H1 (cell line): ENCODE measurements around the gene PRSS50. TPM values are rescaled to one million over a fixed set of nuclear protein-coding genes. Genes with fewer than 3 reads are reported as not detected.
A peak's percentile ranks its signal among the peaks of the same experiment; 100 is the strongest.

Source experiments
- CTCF ChIA-PET: fragments of 300-600 bp; sonication (Branson Sonifier 250); formaldehyde crosslinking; loops from one replicate; lab custom pipeline; 2021; ENCODE audit not compliant: partially characterized antibody; lab: Charles Lee
- POLR2A ChIA-PET: fragments of 300-600 bp; sonication (Branson Sonifier 250); formaldehyde crosslinking; loops from one replicate; lab custom pipeline; 2021; ENCODE audit warnings: inconsistent platforms; ENCODE audit not compliant: partially characterized antibody; lab: Charles Lee
- DNase-seq, 2 experiments: peaks; one replicate each; pipeline versions ENCODE4 v3.0.0 to v3.0.0-alpha.2; 2010 to 2022; ENCODE audit warnings: low spot score in 2 of 2, low read depth in 1 of 2, mixed read lengths in 1 of 2
- FAIRE-seq: peaks from 2 replicates; lab custom pipeline; 2011; peaks lifted over from hg19 to GRCh38; lab: Jason Lieb, UNC
- H2AFZ ChIP-seq: 2 replicates; pipeline ENCODE4 v1.8.1; 2012; ENCODE audit warnings: low read length, inconsistent platforms
- H2AK5ac ChIP-seq: 2 replicates; pipeline ENCODE4 v1.6.1; 2013; ENCODE audit warnings: low read depth, low read length
- H2BK120ac ChIP-seq: replicated peaks from 2 replicates; pipeline ENCODE3; 2013; ENCODE audit warnings: low read depth, low read length, inconsistent platforms
- H2BK12ac ChIP-seq: 2 replicates; pipeline ENCODE4 v1.6.1; 2013; ENCODE audit warnings: low read depth, low read length
- H2BK15ac ChIP-seq: 2 replicates; pipeline ENCODE4 v1.6.1; 2013; ENCODE audit warnings: low read length
- H2BK20ac ChIP-seq: 2 replicates; pipeline ENCODE4 v1.6.1; 2013; ENCODE audit warnings: low read length
- H2BK5ac ChIP-seq: 2 replicates; pipeline ENCODE4 v1.6.1; 2013; ENCODE audit warnings: low read depth, low read length
- H3K14ac ChIP-seq: 2 replicates; pipeline ENCODE4 v1.6.1; 2013; ENCODE audit warnings: inconsistent platforms; ENCODE audit not compliant: insufficient read length
- H3K18ac ChIP-seq: 2 replicates; pipeline ENCODE4 v1.6.1; 2013; ENCODE audit warnings: low read length; ENCODE audit errors: extremely low read depth
- H3K23ac ChIP-seq: 2 replicates; pipeline ENCODE4 v1.6.1; 2013; ENCODE audit warnings: inconsistent platforms; ENCODE audit not compliant: insufficient read length
- H3K23me2 ChIP-seq: 2 replicates; pipeline ENCODE4 v1.6.1; 2013; ENCODE audit warnings: low read depth, low read length
- H3K27ac ChIP-seq: 2 replicates; pipeline ENCODE4 v1.6.1; 2011; ENCODE audit warnings: low read depth, low read length, inconsistent platforms
- H3K27me3 ChIP-seq, 4 experiments: replicated peaks in 1 of 4; 1 replicate in 1 of 4; 2 replicates in 3 of 4; pipeline versions ENCODE4 v1.6.1 to v1.8.1; 2011 to 2013; ENCODE audit warnings: low read length in 3 of 4, mild to moderate bottlenecking in 3 of 4, inconsistent platforms in 2 of 4, mixed read lengths in 2 of 4, moderate library complexity in 1 of 4; ENCODE audit not compliant: control insufficient read depth in 3 of 4, insufficient read depth in 3 of 4; ENCODE audit errors: extremely low read depth in 1 of 4
- H3K36me3 ChIP-seq, 4 experiments: 2 replicates each; pipeline versions ENCODE4 v1.6.1 to v1.8.1; 2011 to 2013; ENCODE audit warnings: mild to moderate bottlenecking in 4 of 4, low read length in 3 of 4, moderate library complexity in 2 of 4, control low read depth in 1 of 4, inconsistent platforms in 1 of 4; ENCODE audit not compliant: insufficient read depth in 4 of 4, control insufficient read depth in 2 of 4
- H3K4ac ChIP-seq: replicated peaks from 2 replicates; pipeline ENCODE3; 2013; ENCODE audit warnings: low read length, low read depth, mixed read lengths, inconsistent platforms; ENCODE audit not compliant: insufficient read length
- H3K4me1 ChIP-seq, 4 experiments: replicated peaks in 1 of 4; 1 replicate in 1 of 4; 2 replicates in 3 of 4; pipeline versions ENCODE4 v1.6.1 to v1.8.1; 2011 to 2013; ENCODE audit warnings: low read length in 3 of 4, inconsistent platforms in 2 of 4, mixed read lengths in 1 of 4; ENCODE audit not compliant: insufficient read depth in 4 of 4, control insufficient read depth in 3 of 4
- H3K4me2 ChIP-seq, 2 experiments: 2 replicates each; pipeline versions ENCODE4 v1.6.1 to v1.8.1; 2011 to 2013; ENCODE audit warnings: low read depth in 2 of 2, low read length in 2 of 2, control low read depth in 1 of 2, inconsistent platforms in 1 of 2, mild to moderate bottlenecking in 1 of 2; ENCODE audit not compliant: insufficient read depth in 1 of 2
- H3K4me3 ChIP-seq, 4 experiments: fragments of 200-600, 300-600 bp in 1 of 4; sonication (generic), shearing (Covaris generic), sonication (Bioruptor Twin) in 1 of 4; 2 replicates each; pipeline versions ENCODE4 v1.5.1 to v1.8.1; 2011 to 2016; ENCODE audit warnings: low read length in 4 of 4, low read depth in 3 of 4, control low read depth in 2 of 4, inconsistent platforms in 2 of 4, mild to moderate bottlenecking in 2 of 4, mixed read lengths in 1 of 4, moderate library complexity in 1 of 4; ENCODE audit not compliant: insufficient read depth in 2 of 4; ENCODE audit errors: extremely low read depth in 1 of 4
- H3K56ac ChIP-seq: replicated peaks from 2 replicates; pipeline ENCODE3; 2013; ENCODE audit warnings: low read depth, mild to moderate bottlenecking, mixed read lengths, low read length, inconsistent platforms; ENCODE audit not compliant: insufficient read length
- H3K79me1 ChIP-seq: 2 replicates; pipeline ENCODE4 v1.6.1; 2013; ENCODE audit warnings: low read depth, low read length, control low read depth
- H3K79me2 ChIP-seq, 2 experiments: 2 replicates each; pipeline versions ENCODE4 v1.6.1 to v1.8.1; 2012 to 2013; ENCODE audit warnings: low read length in 2 of 2, mild to moderate bottlenecking in 2 of 2, inconsistent platforms in 1 of 2; ENCODE audit not compliant: insufficient read depth in 2 of 2, control insufficient read depth in 1 of 2
- H3K9ac ChIP-seq, 4 experiments: replicated peaks in 1 of 4; 1 replicate in 1 of 4; 2 replicates in 3 of 4; pipeline versions ENCODE4 v1.6.1 to v1.8.1; 2011 to 2013; ENCODE audit warnings: low read depth in 3 of 4, low read length in 3 of 4, control low read depth in 2 of 4, mild to moderate bottlenecking in 2 of 4, moderate library complexity in 2 of 4, inconsistent platforms in 1 of 4; ENCODE audit errors: extremely low read depth in 1 of 4
- H3K9me3 ChIP-seq, 2 experiments: 2 replicates each; pipeline versions ENCODE4 v1.6.1 to v1.8.1; 2012 to 2013; ENCODE audit warnings: mild to moderate bottlenecking in 2 of 2, moderate library complexity in 2 of 2, control low read depth in 1 of 2, inconsistent platforms in 1 of 2, low read depth in 1 of 2, low read length in 1 of 2, mixed read lengths in 1 of 2; ENCODE audit not compliant: insufficient read depth in 2 of 2
- H4K20me1 ChIP-seq, 2 experiments: replicated peaks in 1 of 2; 2 replicates each; pipeline versions ENCODE3 to v1.8.1; 2011 to 2013; ENCODE audit warnings: inconsistent platforms in 2 of 2, low read length in 2 of 2, mild to moderate bottlenecking in 1 of 2; ENCODE audit not compliant: insufficient read depth in 2 of 2, control insufficient read depth in 1 of 2
- H4K5ac ChIP-seq: 2 replicates; pipeline ENCODE4 v1.6.1; 2013; ENCODE audit warnings: low read length, low read depth, mixed read lengths, inconsistent platforms; ENCODE audit not compliant: insufficient read length
- H4K8ac ChIP-seq: 2 replicates; pipeline ENCODE4 v1.8.0; 2013; ENCODE audit warnings: mild to moderate bottlenecking, moderate library complexity, low read length, inconsistent platforms; ENCODE audit not compliant: insufficient read depth; ENCODE audit errors: extremely low read depth
- H4K91ac ChIP-seq: replicated peaks from 2 replicates; pipeline ENCODE3; 2013; ENCODE audit warnings: low read length, mixed read lengths, inconsistent platforms; ENCODE audit not compliant: insufficient read length
- CBX5 ChIP-seq: fragments of 300-800, 300-1000 bp; sonication (generic); IDR thresholded peaks from 2 replicates; pipeline ENCODE4 v1.7.1; 2016; ENCODE audit warnings: antibody characterized with exemption, low read length, low read depth
- CBX8 ChIP-seq: fragments of 300-800, 300-1000 bp; sonication (generic); IDR thresholded peaks from 2 replicates; pipeline ENCODE4 v1.7.1; 2016; ENCODE audit warnings: low read depth, low read length, borderline replicate concordance
- CHD2 ChIP-seq: IDR thresholded peaks from 2 replicates; pipeline ENCODE4 v1.6.1; 2012; ENCODE audit warnings: low read length, improper control_type of control experiment
- EGR1 ChIP-seq: IDR thresholded peaks from 2 replicates; pipeline ENCODE4 v1.6.1; 2011; ENCODE audit warnings: low read depth, low read length, borderline replicate concordance
- GTF2F1 ChIP-seq: IDR thresholded peaks from 2 replicates; pipeline ENCODE4 v1.6.1; 2012; ENCODE audit warnings: low read depth, low read length, improper control_type of control experiment, borderline replicate concordance
- POLR2A ChIP-seq, 2 experiments: IDR thresholded peaks; 1 replicate in 1 of 2; 2 replicates in 1 of 2; pipeline ENCODE4 v1.6.1; 2011; ENCODE audit warnings: low read depth in 2 of 2, low read length in 2 of 2, mild to moderate bottlenecking in 2 of 2; ENCODE audit errors: control extremely low read depth in 1 of 2
- POLR2AphosphoS5 ChIP-seq: IDR thresholded peaks from 2 replicates; pipeline ENCODE4 v1.6.1; 2011; ENCODE audit warnings: low read depth, low read length
- RNF2 ChIP-seq: fragments of 200-900, 300-1000 bp; sonication (generic); IDR thresholded peaks from 2 replicates; pipeline ENCODE4 v1.7.1; 2016; ENCODE audit warnings: borderline replicate concordance, low read depth, mild to moderate bottlenecking, antibody characterized with exemption, low read length; ENCODE audit not compliant: poor library complexity, severe bottlenecking; ENCODE audit errors: missing control alignments
- SUZ12 ChIP-seq: fragments of 200-600 bp; sonication (generic); IDR thresholded peaks from 2 replicates; pipeline ENCODE4 v1.6.1; 2012; ENCODE audit warnings: mild to moderate bottlenecking, inconsistent platforms, low read length, moderate library complexity, mixed read lengths
- WGBS, 2 experiments: shearing (Covaris generic) in 1 of 2; methylation state at CpG; one replicate each; pipeline versions ENCODE4 v1.1.6 to v1.1.7; 2013 to 2015; ENCODE audit warnings: low lambda C conversion rate in 2 of 2, mixed read lengths in 2 of 2, inconsistent platforms in 1 of 2, low coverage in 1 of 2, missing lambda C conversion rate in 1 of 2; ENCODE audit not compliant: insufficient replicate concordance in 2 of 2, insufficient coverage in 1 of 2, insufficient read length in 1 of 2; ENCODE audit errors: extremely low coverage in 1 of 2, missing lambda C conversion rate in 1 of 2; 5-methylcytosine and 5-hydroxymethylcytosine counted together
- polyA plus RNA-seq, 7 experiments: library from polyadenylated mRNA; depleted of rRNA in 3 of 7; stranded (reverse) in 5 of 7; unstranded in 2 of 7; fragments of >200 nt in 5 of 7; fragments of 200-250 nt in 2 of 7; gene quantifications; 1 replicate in 5 of 7; 2 replicates in 1 of 7; 4 replicates in 1 of 7; pipeline versions ENCODE4 v1.2.1 to v1.2.3, GENCODE V29; 2011 to 2013; ENCODE audit warnings: missing spikeins in 2 of 7, mixed read lengths in 2 of 7
- total RNA-seq: library from RNA; stranded (reverse); fragmentation: NEBNext Ultra II Directional; extraction: Animal tissue kit (Norgen Biotek cat#: 25700); gene quantifications from 2 replicates; pipeline ENCODE4 v1.2.1, GENCODE V29; 2021
- TF ChIP-seq, protein P1 (sequence below): IDR thresholded peaks from 2 replicates; pipeline ENCODE4 v1.6.1; 2011; ENCODE audit warnings: low read length, improper control_type of control experiment

PRSS50 gene
- total and polyA plus RNA-seq, 2 of the 8 experiments (the other 6 are each of a cell fraction or from before 2014, with no cell fraction given): 0.47 to 0.71 TPM

DNA sequence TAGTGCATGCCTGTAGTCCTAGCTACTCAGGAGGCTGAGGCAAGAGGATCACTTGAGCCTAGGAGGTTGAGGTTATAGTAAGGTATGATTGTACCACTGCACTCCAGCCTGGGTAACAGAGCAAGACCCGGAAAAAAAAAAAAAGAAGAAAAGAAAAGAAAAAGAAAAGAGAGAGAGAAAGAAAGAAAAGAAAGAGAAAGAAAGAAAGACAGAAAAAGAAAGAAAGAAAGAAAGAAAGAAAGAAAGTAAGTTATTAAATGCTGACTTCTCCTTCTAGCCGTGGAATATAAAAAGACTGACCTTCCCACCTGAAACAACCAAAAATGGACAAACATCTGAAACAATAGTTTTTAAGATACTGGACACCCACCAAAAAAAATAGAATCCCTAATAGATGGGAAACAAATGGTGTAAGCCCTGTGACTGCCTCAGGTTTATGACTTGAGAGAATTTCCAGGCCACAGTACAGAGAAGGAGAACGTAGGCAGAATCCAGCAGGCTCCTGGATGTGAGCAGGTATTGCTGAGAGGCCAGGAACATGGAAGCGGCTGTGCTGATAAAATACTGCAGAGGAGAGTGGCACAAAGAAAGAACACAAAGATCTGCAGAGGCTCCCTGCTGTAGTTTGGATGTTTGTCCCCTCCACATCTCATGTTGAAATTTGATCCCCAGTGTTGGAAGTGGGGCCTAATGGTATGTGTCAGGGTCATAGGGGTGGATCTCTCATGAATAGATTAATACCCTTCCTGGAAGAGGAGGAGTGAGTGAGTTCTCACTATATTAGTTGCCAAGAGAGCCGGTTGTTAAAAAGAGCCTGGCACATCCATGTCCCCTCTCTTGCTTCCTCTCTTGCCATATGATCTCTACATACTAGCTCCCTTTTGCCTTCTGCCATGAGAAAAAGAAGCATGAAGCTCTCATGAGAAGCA, 41.8 kb upstream of the PRSS50 start:
- ChIA-PET CTCF (interaction anchor here (0.7 to 1.2 kb wide), 3 partner anchors 41 to 307 kb away, joined by 3 read pairs; no protein-coding TSS in a partner anchor), POLR2A (no interaction called here)
- H4K20me1 ChIP-seq: no peaks in the 10 kb centered on the region
- no peak overlapping the region for H2BK5ac ChIP-seq
- no peak overlapping the region for H3K56ac ChIP-seq
- FAIRE-seq (no peak), DNase-seq (no peak)
- H2BK12ac ChIP-seq: no peak overlapping the region
- no peak overlapping the region for H3K9ac ChIP-seq
- H3K79me2 ChIP-seq: no peaks in the 10 kb centered on the region
- H3K14ac ChIP-seq: no peak overlapping the region
- no peak overlapping the region for H2AK5ac ChIP-seq
- no peak overlapping the region for H3K4ac ChIP-seq
- no peaks in the 10 kb centered on the region for H3K79me1 ChIP-seq
- 0 out of 2 replicates have a peak overlapping the region, but pooled peaks have one; percentile 36 for H2AFZ ChIP-seq
- H3K4me2 ChIP-seq: peak overlapping the region in 1 of 2 experiments; percentile 28; a peak in 2 of 4 replicates
- H3K36me3 ChIP-seq: no peaks in the 10 kb centered on the region
- H4K5ac ChIP-seq: no peak overlapping the region
- H3K23me2 ChIP-seq: no peaks in the 10 kb centered on the region; the same call in 1 of the 2 replicates
- no peak overlapping the region for H3K27ac ChIP-seq
- H4K91ac ChIP-seq: no peak overlapping the region
- H2BK120ac ChIP-seq: no peak overlapping the region
- H3K4me1 ChIP-seq: peaks cover 0 to 4% (median 0%) of the 10 kb centered on the region in 4 experiments; a peak in 2 of 7 replicates
- H3K23ac ChIP-seq: no peak overlapping the region
- H2BK20ac ChIP-seq: no peak overlapping the region
- no peaks in the 10 kb centered on the region for H3K27me3 ChIP-seq
- H4K8ac ChIP-seq: no peak overlapping the region
- no peak overlapping the region for H2BK15ac ChIP-seq
- no peak overlapping the region for H3K4me3 ChIP-seq
- 76% methylated on average over 5 of the region's 5 CpGs; no CpG with 5 or more reads in 1 of the 2 experiments for WGBS, 2 experiments
- no peak overlapping the region; the same call in 1 of the 2 replicates for H3K18ac ChIP-seq
- H3K9me3 ChIP-seq: peaks cover 0 to 4% of the 10 kb centered on the region in 2 experiments; a peak in 1 of 4 replicates
- no peak for TF ChIP-seq GTF2F1
- TF ChIP-seq, protein P1, sequence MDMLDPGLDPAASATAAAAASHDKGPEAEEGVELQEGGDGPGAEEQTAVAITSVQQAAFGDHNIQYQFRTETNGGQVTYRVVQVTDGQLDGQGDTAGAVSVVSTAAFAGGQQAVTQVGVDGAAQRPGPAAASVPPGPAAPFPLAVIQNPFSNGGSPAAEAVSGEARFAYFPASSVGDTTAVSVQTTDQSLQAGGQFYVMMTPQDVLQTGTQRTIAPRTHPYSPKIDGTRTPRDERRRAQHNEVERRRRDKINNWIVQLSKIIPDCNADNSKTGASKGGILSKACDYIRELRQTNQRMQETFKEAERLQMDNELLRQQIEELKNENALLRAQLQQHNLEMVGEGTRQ: no peak
- no peak for TF ChIP-seq RNF2
- TF ChIP-seq EGR1: no peak
- TF ChIP-seq POLR2A (IDR thresholded peaks at IDR 0.05; ENCODE audit: control extremely low read depth in 1 of 2, low read depth in 2 of 2, low read length in 2 of 2): no peak
- no peak for TF ChIP-seq CBX8
- TF ChIP-seq POLR2AphosphoS5: no peak
- no peak for TF ChIP-seq CBX5
- TF ChIP-seq SUZ12: no peak
- no peak for TF ChIP-seq CHD2
